H9 (cell line): ENCODE data around the gene XAF1. TPM values are rescaled to one million over a fixed set of nuclear protein-coding genes. Genes with fewer than 3 reads are reported as not detected.

ENCODE experiments used
- DNase-seq: peaks from one replicate; pipeline ENCODE4 v3.0.0-alpha.2; 2017
- H2AFZ ChIP-seq: one replicate; pipeline ENCODE4 v1.6.1; 2013; ENCODE audit warnings: mild to moderate bottlenecking, low read length, control low read depth, moderate library complexity
- H2AK5ac ChIP-seq: 2 replicates; pipeline ENCODE4 v1.6.1; 2013; ENCODE audit warnings: low read length, control low read depth, mixed read lengths; ENCODE audit not compliant: insufficient read length
- H2BK120ac ChIP-seq: one replicate; pipeline ENCODE4 v1.6.1; 2013; ENCODE audit warnings: low read depth, mild to moderate bottlenecking, low read length, control low read depth, inconsistent platforms; ENCODE audit not compliant: poor library complexity, severe bottlenecking
- H2BK12ac ChIP-seq: 2 replicates; pipeline ENCODE4 v1.6.1; 2013; ENCODE audit warnings: low read length, control low read depth, mixed read lengths, low read depth; ENCODE audit not compliant: insufficient read length
- H2BK15ac ChIP-seq: 2 replicates; pipeline ENCODE4 v1.6.1; 2013; ENCODE audit warnings: low read depth, low read length, control low read depth
- H2BK20ac ChIP-seq: one replicate; pipeline ENCODE4 v1.6.1; 2013; ENCODE audit warnings: low read depth, mild to moderate bottlenecking, low read length, control low read depth, inconsistent platforms; ENCODE audit not compliant: poor library complexity, severe bottlenecking
- H2BK5ac ChIP-seq: 2 replicates; pipeline ENCODE4 v1.6.1; 2013; ENCODE audit warnings: low read length, control low read depth, mixed read lengths; ENCODE audit not compliant: insufficient read length
- H3K14ac ChIP-seq: 2 replicates; pipeline ENCODE4 v1.6.1; 2013; ENCODE audit warnings: low read length, control low read depth; ENCODE audit not compliant: insufficient read depth
- H3K18ac ChIP-seq: 2 replicates; pipeline ENCODE4 v1.6.1; 2013; ENCODE audit warnings: low read depth, mild to moderate bottlenecking, mixed read lengths, low read length, control low read depth; ENCODE audit not compliant: insufficient read length
- H3K23ac ChIP-seq: 2 replicates; pipeline ENCODE4 v1.6.1; 2013; ENCODE audit warnings: low read length, control low read depth, mixed read lengths, low read depth; ENCODE audit not compliant: insufficient read length
- H3K23me2 ChIP-seq: 2 replicates; pipeline ENCODE4 v1.6.1; 2013; ENCODE audit warnings: low read depth, mild to moderate bottlenecking, mixed read lengths, low read length, control low read depth; ENCODE audit not compliant: insufficient read length, poor library complexity, severe bottlenecking
- H3K27ac ChIP-seq: 2 replicates; pipeline ENCODE4 v1.5.1; 2013; ENCODE audit warnings: low read length, control low read depth, mixed read lengths, low read depth; ENCODE audit not compliant: insufficient read length
- H3K27me3 ChIP-seq: 2 replicates; pipeline ENCODE4 v1.6.1; 2013; ENCODE audit warnings: low read length, control low read depth, inconsistent platforms; ENCODE audit not compliant: insufficient read depth
- H3K4ac ChIP-seq: 2 replicates; pipeline ENCODE4 v1.6.1; 2013; ENCODE audit warnings: low read depth, mild to moderate bottlenecking, control low read depth, inconsistent platforms, low read length, moderate library complexity
- H3K4me1 ChIP-seq: 2 replicates; pipeline ENCODE4 v1.6.1; 2013; ENCODE audit warnings: low read length, control low read depth, inconsistent platforms; ENCODE audit not compliant: insufficient read depth
- H3K4me2 ChIP-seq: 2 replicates; pipeline ENCODE4 v1.6.1; 2013; ENCODE audit warnings: low read length, control low read depth, mixed read lengths; ENCODE audit not compliant: insufficient read length, insufficient read depth
- H3K56ac ChIP-seq: 2 replicates; pipeline ENCODE4 v1.6.1; 2013; ENCODE audit warnings: low read depth, mild to moderate bottlenecking, mixed read lengths, low read length, control low read depth; ENCODE audit not compliant: insufficient read length
- H3K79me1 ChIP-seq: 2 replicates; pipeline ENCODE4 v1.6.1; 2013; ENCODE audit warnings: low read depth, mild to moderate bottlenecking, moderate library complexity, low read length, control low read depth, inconsistent platforms; ENCODE audit not compliant: insufficient read depth, poor library complexity, severe bottlenecking
- H3K79me2 ChIP-seq: 2 replicates; pipeline ENCODE4 v1.6.1; 2013; ENCODE audit warnings: low read length, control low read depth, inconsistent platforms; ENCODE audit not compliant: insufficient read depth
- H3K9ac ChIP-seq: 2 replicates; pipeline ENCODE4 v1.6.1; 2013; ENCODE audit warnings: low read length, control low read depth, mixed read lengths; ENCODE audit not compliant: insufficient read length; ENCODE audit errors: extremely low read depth
- H3K9me3 ChIP-seq: one replicate; pipeline ENCODE4 v1.6.1; 2013; ENCODE audit warnings: low read depth, low read length, inconsistent platforms; ENCODE audit not compliant: control insufficient read depth
- H3T11ph ChIP-seq: one replicate; pipeline ENCODE4 v1.6.1; 2013; ENCODE audit warnings: mild to moderate bottlenecking, low read length, control low read depth, inconsistent platforms
- H4K20me1 ChIP-seq: one replicate; pipeline ENCODE4 v1.6.1; 2013; ENCODE audit not compliant: control insufficient read depth, insufficient read length, insufficient read depth
- H4K5ac ChIP-seq: 2 replicates; pipeline ENCODE4 v1.6.1; 2013; ENCODE audit warnings: low read depth, mild to moderate bottlenecking, mixed read lengths, low read length, control low read depth; ENCODE audit not compliant: insufficient read length
- H4K8ac ChIP-seq: replicated peaks from 2 replicates; pipeline ENCODE4 v1.6.1; 2013; ENCODE audit warnings: low read length, control low read depth, mixed read lengths, low read depth; ENCODE audit not compliant: insufficient read length
- H4K91ac ChIP-seq: 2 replicates; pipeline ENCODE4 v1.6.1; 2013; ENCODE audit warnings: low read depth, mild to moderate bottlenecking, moderate library complexity, mixed read lengths, low read length, control low read depth; ENCODE audit not compliant: insufficient read length
- H3K27ac Mint-ChIP-seq, 3 experiments: 2 replicates in 2 of 3; 3 replicates in 1 of 3; pipeline ENCODE4 v1.8.0; 2020 to 2021; ENCODE audit warnings: mixed read lengths in 3 of 3, mild to moderate bottlenecking in 1 of 3, moderate library complexity in 1 of 3
- H3K27me3 Mint-ChIP-seq: 2 replicates; pipeline ENCODE4 v1.8.0; 2021; ENCODE audit warnings: low read depth, mild to moderate bottlenecking, moderate library complexity, mixed read lengths
- H3K36me3 Mint-ChIP-seq, 3 experiments: 2 replicates in 2 of 3; 3 replicates in 1 of 3; pipeline ENCODE4 v1.8.0; 2020 to 2021; ENCODE audit warnings: low read depth in 3 of 3, mixed read lengths in 3 of 3; ENCODE audit not compliant: insufficient read depth in 1 of 3
- H3K4me1 Mint-ChIP-seq, 2 experiments: 2 replicates each; pipeline ENCODE4 v1.8.0; 2020; ENCODE audit warnings: mixed read lengths in 2 of 2
- H3K4me3 Mint-ChIP-seq, 2 experiments: 2 replicates in 1 of 2; 3 replicates in 1 of 2; pipeline ENCODE4 v1.8.0; 2020 to 2021; ENCODE audit warnings: mild to moderate bottlenecking in 2 of 2, mixed read lengths in 2 of 2, moderate library complexity in 1 of 2
- H3K9me3 Mint-ChIP-seq, 2 experiments: 2 replicates in 1 of 2; 3 replicates in 1 of 2; pipeline ENCODE4 v1.8.0; 2020; ENCODE audit warnings: mild to moderate bottlenecking in 2 of 2, mixed read lengths in 2 of 2, moderate library complexity in 1 of 2
- WGBS: extraction: QIAGEN DNeasy Blood & Tissue Kit; methylation state at CpG from one replicate; pipeline ENCODE4 v1.1.7; 2013; ENCODE audit warnings: missing lambda C conversion rate, low lambda C conversion rate, mixed read lengths; ENCODE audit not compliant: insufficient read length; ENCODE audit errors: extremely low coverage; 5-methylcytosine and 5-hydroxymethylcytosine counted together
- total RNA-seq: library from RNA; stranded (reverse); gene quantifications from 2 replicates; pipeline ENCODE4 v1.2.1, GENCODE V29; 2021
- TF ChIP-seq, protein P1 (sequence below): fragments of 200-600 bp; sonication (generic); conservative IDR thresholded peaks from 3 replicates; pipeline ENCODE4 v1.8.0; 2021; ENCODE audit warnings: antibody characterized with exemption, mild to moderate bottlenecking

XAF1 gene
- total RNA-seq, 1 experiment from 2014 or later, result not detected

DNA sequence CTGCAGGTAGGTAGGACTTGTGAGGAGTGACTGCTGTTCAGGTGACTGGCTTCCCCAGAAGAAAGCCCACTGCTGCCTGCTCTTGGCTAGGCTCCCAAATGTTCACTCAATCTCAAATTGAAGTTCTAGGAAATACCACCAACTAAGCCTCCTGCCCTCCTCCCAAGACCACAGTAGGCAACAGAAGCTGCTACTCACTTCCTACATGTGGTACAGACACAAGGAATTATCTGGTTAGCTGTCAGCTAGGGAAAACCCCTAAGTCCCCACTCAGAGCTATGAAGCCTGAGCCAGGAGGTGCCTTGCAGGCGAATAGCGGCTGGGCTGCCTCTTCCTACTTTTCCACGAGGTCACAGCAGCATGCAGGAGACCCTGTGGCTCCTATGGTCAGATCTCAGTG lies 25.0 kb downstream of the XAF1 start:
- Histone ChIP-seq H3K4me1 (no peaks in the 10 kb centered on the region), H2BK120ac (no peak overlapping the region), H3K56ac (no peak overlapping the region), H4K91ac (no peak overlapping the region), H4K20me1 (no peaks in the 10 kb centered on the region), H3K23ac (no peak overlapping the region), H2BK20ac (no peak overlapping the region), H3K14ac (no peak overlapping the region), H4K8ac (no peak overlapping the region), H3K79me1 (no peaks in the 10 kb centered on the region), H2AFZ (no peak overlapping the region), H3T11ph (no peak overlapping the region), H3K18ac (no peak overlapping the region), H2BK5ac (no peak overlapping the region), H3K23me2 (peaks cover 4% of the 10 kb centered on the region), H3K9ac (no peak overlapping the region), H3K4ac (no peak overlapping the region), H2BK15ac (no peak overlapping the region), H4K5ac (no peak overlapping the region), H3K79me2 (no peaks in the 10 kb centered on the region), H3K27me3 (peaks cover 5% of the 10 kb centered on the region; the same call in 1 of the 2 replicates), H3K4me2 (no peak overlapping the region), H2BK12ac (no peak overlapping the region), H3K27ac (no peak overlapping the region), H2AK5ac (no peak overlapping the region), H3K9me3 (no peaks in the 10 kb centered on the region)
- no peak overlapping the region for H3K27ac Mint-ChIP-seq
- H3K4me1 Mint-ChIP-seq, result 0 out of 4 replicates have a peak, but pooled peaks cover 0 to 2% of the 10 kb centered on the region in 2 experiments
- DNase-seq, result no peak
- peaks cover 73% of the 10 kb centered on the region for H3K27me3 Mint-ChIP-seq
- no peaks in the 10 kb centered on the region; a peak in 1 of 5 replicates for H3K9me3 Mint-ChIP-seq
- H3K4me3 Mint-ChIP-seq, result no peak overlapping the region
- no CpG with 5 or more reads among the region's 3 CpGs for WGBS
- H3K36me3 Mint-ChIP-seq, result no peaks in the 10 kb centered on the region
- TF ChIP-seq, protein P1, sequence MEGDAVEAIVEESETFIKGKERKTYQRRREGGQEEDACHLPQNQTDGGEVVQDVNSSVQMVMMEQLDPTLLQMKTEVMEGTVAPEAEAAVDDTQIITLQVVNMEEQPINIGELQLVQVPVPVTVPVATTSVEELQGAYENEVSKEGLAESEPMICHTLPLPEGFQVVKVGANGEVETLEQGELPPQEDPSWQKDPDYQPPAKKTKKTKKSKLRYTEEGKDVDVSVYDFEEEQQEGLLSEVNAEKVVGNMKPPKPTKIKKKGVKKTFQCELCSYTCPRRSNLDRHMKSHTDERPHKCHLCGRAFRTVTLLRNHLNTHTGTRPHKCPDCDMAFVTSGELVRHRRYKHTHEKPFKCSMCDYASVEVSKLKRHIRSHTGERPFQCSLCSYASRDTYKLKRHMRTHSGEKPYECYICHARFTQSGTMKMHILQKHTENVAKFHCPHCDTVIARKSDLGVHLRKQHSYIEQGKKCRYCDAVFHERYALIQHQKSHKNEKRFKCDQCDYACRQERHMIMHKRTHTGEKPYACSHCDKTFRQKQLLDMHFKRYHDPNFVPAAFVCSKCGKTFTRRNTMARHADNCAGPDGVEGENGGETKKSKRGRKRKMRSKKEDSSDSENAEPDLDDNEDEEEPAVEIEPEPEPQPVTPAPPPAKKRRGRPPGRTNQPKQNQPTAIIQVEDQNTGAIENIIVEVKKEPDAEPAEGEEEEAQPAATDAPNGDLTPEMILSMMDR, result no peak
